Activated effector memory CD4-positive, alpha-beta T cell treated with Interleukin-2 at 50 U/mL for 16 hours (primary cell): ENCODE measurements around the gene ZNF236.

Experiments
- DNase-seq: peaks from one replicate; pipeline ENCODE4 v3.0.0-alpha.2; 2020

The ZNF236 gene

GRCh38 chr18:76866666-76867065, 44.3 kb downstream of the ZNF236 start:
- no peak for DNase-seq

DNA sequence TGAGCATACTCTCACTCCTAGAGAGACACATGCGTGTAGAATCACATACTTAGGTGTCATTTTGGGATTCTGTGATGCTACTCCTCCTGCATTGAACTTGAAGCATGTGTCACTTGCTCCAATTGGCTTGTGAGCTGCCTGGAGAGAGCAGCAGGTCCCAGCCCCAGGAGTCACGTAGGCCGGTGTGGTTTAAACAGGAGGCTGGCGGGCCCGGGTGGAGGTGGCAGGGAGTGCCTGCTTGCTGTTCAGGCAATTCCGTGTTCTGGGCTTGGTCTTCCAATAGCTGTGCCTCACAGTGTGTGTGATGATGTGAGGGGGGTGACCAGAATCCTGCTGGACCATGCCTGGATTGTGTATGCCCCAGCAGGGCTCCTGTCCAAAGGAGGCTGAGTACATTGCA, 51.0 kb downstream of the ZNF236 start:
- no peak for DNase-seq

DNA sequence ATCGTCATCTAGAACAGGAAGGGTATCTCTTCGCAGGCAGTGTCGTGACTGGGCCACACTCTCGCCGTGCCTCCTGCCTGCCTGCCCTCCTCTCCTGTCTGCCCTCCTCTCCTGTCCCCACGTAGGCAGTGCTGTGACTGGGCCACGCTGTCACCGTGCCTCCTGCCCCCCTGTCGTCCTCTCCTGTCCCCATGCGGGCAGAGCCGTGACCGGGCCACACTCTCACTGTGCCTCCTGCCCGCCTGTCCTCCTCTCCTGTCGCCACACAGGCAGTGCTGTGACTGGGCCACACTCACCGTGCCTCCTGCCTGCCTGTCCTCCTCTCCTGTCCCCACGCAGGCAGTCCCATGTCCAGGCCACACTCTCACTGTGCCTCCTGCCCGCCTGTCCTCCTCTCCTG, 51.4 kb downstream of the ZNF236 start:
- DNase-seq: no peak

DNA sequence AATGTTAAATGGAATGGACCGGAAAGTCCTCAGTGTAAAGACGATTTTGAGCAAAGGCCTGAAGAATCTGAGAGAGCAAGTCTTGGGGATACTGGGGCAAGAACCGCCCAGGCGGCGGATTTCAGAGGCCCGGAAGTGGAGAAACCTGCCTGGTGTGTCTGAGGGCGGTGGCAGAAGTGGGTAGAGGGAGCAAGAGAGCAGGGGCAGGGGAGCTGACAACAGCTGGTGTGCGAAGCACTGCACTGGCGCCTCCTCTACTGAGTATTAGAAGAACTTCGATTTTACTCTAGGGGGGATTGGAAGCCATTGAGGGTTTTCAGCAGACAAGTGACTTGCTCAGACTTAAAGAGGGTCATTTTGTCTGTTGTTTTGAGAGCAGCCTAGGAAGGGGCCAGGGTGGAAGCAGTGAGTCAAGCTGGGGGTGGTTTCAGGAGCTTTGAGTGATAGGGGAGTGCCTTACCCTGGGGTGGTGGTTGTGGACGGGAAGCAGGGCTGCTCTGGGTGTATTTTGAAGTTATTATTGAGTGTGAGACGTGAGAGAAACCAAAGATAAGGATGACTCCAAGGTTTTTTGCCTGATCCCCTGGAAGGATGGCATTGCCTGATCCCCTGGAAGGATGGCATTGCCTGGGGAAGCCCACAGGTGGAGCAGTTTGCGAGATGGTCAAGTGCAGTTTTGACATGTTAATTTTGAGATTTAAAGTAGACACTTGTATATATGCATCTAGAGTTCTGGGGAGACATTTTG, 52.5 kb downstream of the ZNF236 start:
- peak; percentile 35 for DNase-seq

DNA sequence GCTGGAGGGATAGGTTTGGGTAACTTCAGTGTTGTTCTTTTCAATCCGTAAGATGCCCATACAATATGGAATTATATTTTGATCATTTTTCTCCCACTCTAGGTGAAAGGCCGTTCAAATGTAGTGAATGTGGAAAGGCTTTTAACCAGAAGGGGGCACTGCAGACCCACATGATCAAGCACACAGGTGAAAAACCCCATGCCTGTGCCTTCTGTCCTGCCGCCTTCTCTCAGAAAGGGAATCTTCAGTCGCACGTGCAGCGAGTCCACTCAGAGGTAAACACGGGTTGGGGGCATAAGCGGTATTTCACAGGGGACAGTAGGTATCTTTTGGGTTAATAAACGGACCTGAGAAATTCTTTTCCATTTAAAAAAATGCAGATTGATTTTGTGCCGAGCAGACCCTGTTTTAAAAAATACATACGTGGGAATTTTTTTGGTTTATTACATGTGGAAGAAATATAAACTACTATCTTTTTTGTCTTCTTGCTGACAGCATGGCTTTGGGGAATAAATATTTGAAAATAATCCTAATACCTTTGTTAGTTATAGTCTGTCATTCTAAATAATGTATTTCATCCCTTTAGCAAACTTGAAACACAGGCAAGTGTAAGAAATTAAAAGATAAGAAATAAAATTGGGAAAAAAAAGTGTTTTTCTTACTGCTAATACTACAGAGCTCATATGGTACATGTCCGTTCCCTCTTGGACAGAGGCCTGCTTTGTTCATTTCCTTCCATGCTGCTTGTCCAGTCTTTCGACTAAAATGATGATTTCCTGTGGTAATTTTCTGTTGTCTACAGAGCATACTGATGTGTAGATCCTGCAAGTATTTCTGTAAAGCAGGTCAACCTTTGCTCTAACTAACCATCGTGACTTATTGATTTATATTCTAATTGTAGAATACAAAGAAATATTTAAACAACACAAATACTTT, 53.3 kb downstream of the ZNF236 start:
- no peak for DNase-seq

DNA sequence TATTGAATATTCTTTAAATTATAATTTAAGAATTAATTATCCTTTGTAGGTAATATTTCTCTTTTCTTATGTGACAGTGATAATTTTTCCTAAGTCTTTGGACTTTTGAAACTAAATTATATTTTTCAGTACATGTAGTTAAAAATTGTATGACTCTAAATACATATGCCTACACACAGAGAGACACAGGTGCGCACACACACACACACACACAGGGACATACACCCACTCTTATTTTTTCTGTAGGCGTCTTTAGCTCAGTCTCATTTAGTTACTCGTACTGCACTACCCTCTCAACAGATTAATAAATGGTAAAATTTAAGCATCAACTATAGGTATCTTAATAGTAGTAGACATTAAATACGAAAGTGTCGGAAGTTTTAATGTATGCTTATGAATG, 56.1 kb downstream of the ZNF236 start:
- no peak for DNase-seq

DNA sequence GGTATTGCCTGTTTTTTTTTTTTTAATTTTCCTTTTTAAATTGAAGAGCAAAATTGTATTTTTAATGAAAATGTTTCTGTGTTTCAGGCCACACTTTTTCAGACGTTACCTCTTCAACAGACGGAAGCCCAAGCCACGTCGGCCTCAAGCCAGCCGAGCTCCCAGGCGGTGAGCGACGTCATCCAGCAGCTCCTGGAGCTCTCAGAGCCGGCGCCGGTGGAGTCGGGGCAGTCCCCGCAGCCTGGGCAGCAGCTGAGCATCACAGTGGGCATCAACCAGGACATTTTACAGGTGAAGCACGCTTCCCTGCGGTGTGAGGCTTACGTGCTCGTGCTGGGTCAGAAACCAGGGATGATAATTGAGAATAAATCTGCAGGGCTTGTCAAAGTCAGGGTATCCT, 57.7 kb downstream of the ZNF236 start:
- DNase-seq: no peak

DNA sequence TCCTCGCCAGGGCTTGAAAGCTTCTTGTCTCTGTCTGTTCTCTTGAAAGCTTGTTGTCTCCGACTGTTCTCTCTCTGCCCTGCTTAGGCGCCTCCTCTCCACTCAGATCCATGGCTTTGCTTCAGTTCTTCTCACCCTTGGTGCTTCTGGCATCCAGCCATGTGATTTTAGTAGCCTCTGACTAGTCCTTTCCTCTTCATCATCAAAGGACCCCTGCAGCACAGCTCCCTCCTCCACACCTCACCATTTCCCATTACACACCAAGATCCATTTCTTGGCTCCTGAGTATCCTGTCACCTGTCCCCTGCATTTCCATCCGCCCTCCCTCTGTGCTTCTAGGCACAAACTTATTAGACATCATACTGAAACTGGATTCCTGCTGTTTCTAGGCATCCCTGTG, 59.4 kb downstream of the ZNF236 start:
- DNase-seq: no peak

GRCh38 chr18:76882146-76882545, 59.8 kb downstream of the ZNF236 start:
- DNase-seq: no peak

DNA sequence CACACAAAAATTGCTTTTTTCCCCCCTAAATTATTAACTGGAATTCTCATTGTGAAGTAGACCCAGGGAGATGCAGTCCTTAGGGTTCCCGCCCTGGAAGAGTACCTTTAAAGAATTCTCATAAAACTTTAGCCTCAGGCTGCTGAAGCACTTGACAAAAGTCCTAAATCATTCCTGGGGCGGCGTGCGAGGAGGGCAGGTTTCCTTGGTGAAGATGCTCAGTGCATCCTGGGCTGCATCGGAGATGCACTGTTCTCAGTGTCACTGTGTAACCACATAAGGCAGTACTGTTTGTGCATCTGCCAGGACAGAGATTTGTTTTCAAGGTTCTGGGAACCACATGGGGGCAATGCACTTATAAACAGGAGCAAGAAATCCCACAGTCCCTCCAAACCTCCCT, 62.6 kb downstream of the ZNF236 start:
- DNase-seq: no peak

DNA sequence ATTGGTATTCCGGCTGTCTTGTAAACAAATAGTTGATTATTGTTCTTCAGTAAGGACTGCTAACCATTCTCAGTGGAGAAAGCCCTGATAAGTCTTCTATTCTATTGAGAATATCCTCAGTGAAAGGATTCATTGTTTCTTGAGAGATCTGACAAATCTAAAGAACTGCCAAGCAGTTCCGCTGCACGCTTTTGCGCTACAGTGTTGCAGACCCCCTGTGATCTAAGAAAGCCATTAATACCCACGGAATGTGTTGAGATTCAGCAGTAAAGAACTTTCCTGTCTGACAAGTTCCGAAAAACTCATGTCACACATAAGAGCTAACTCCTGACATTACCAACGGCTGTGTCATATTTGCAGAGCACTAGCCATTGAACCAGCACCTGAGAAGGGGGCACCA, 63.8 kb downstream of the ZNF236 start:
- DNase-seq: no peak

DNA sequence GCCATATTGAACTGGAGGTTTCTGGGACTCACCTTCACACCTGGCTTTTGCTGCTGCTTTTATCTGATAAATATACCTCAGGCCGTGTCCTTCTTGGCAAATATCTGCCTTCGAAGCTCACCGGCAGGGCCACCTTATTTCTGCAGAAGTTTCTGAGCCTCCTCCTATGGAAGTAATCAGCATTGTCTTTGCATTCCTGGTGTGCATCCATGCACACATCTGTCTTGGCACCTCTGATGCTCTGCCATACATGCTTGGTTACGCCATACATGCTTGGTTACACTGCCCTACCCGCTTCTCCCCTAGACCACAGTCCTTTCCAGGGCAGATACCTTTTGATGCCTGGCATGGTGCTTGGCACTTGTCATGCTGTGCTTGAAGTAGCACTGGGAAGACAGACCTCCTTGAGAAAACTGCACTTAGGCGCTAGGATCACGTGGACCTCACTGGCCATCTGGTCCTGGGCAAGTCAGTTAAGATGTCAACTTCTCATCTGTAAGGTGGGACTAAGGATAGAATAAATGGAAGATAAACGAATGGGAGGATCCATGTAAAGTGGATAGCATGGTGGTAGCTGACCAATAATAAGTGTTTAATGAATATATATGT, 66.8 kb downstream of the ZNF236 start:
- DNase-seq: no peak

GRCh38 chr18:76892832-76893231, 70.5 kb downstream of the ZNF236 start:
- DNase-seq: no peak

- no peak for DNase-seq
Measured at GRCh38 chr18:76894566-76895346, 72.4 kb downstream of the ZNF236 start.

DNA sequence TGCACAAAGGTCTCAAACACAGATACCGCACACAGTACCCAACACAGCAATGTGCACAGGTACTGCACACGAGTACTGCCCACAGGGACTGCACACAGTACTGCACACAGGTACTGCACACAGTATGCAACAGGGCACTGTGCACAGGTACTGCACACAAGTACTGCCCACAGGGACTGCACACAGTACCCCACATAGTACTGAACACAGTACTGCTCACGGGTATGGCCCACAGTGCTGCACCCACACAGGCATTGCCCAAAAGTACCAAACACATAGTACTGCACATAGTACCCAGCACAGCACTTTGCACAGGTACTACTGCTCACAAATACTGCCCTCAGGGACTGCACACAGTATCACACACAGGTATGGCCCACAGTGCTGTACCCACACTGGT, 73.1 kb downstream of the ZNF236 start:
- no peak for DNase-seq

- no peak for DNase-seq
Measured at GRCh38 chr18:76896677-76897076, 74.3 kb downstream of the ZNF236 start.

DNA sequence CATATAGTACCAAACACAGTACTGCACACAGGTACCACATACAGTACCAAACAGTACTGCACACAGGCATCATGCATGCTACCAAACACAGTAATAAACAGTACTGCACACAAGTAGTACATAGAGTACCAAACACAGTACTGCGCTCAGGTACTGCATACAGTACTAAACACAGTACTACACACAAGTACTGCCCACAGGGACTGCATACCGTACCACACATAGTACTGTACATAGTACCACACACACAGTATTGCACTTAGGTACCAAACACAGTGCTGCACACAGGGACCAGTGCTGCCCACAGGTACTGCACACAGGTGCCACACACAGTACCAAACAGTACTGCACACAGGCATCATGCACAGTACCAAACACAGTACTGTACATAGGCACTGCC, 74.9 kb downstream of the ZNF236 start:
- DNase-seq: no peak

DNA sequence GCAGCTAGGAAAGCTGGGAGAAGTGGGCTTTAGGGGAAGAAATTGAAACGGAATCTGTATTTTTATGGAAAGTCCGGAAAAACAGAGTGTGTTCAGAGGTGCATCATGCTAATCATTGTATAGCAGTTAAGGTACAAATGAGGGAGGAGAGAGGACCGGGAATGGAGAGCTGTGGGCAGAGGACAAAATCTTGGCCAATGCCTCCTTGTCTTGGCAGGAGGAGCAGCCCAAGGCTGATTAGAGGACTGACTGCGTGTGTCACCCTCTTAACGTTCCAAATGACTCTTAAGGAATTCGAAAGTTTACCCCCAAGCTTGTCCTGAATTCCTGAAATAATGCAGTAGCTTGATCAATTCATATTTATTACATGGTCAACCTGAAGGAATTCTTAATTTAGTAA, 81.0 kb downstream of the ZNF236 start:
- DNase-seq: no peak

- DNase-seq: no peak
Measured at GRCh38 chr18:76905821-76906220, 83.5 kb downstream of the ZNF236 start.

- DNase-seq: no peak
Measured at GRCh38 chr18:76908277-76908676, 85.9 kb downstream of the ZNF236 start.

GRCh38 chr18:76909439-76909838, 87.1 kb downstream of the ZNF236 start:
- DNase-seq: no peak

- no peak for DNase-seq
Measured at GRCh38 chr18:76911440-76911839, 89.1 kb downstream of the ZNF236 start.

DNA sequence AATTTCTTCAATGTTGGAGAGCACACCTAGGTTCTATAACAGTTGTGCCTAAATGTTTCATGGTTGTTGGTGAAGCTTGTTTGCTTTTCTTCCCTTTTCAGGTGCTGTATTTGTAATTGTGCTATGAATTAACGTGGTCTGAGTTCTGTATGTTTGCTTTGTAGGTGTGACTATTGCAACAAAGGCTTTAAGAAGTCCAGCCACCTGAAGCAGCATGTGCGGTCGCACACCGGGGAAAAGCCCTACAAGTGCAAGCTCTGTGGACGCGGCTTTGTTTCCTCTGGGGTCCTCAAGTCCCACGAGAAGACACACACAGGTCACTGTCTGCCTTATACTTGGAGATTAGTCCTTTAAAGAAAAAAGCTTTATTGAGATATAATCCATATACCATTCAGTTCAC, 91.2 kb downstream of the ZNF236 start:
- DNase-seq: no peak
